ENCODE results near the gene EFCAB6. TPM values are rescaled to one million over a fixed set of nuclear protein-coding genes. Genes with fewer than 3 reads are reported as not detected.

EFCAB6 gene
- total RNA-seq, 4 donors from 2014 or later = 2.0 to 8.4 (median 5.7) TPM

DNA sequence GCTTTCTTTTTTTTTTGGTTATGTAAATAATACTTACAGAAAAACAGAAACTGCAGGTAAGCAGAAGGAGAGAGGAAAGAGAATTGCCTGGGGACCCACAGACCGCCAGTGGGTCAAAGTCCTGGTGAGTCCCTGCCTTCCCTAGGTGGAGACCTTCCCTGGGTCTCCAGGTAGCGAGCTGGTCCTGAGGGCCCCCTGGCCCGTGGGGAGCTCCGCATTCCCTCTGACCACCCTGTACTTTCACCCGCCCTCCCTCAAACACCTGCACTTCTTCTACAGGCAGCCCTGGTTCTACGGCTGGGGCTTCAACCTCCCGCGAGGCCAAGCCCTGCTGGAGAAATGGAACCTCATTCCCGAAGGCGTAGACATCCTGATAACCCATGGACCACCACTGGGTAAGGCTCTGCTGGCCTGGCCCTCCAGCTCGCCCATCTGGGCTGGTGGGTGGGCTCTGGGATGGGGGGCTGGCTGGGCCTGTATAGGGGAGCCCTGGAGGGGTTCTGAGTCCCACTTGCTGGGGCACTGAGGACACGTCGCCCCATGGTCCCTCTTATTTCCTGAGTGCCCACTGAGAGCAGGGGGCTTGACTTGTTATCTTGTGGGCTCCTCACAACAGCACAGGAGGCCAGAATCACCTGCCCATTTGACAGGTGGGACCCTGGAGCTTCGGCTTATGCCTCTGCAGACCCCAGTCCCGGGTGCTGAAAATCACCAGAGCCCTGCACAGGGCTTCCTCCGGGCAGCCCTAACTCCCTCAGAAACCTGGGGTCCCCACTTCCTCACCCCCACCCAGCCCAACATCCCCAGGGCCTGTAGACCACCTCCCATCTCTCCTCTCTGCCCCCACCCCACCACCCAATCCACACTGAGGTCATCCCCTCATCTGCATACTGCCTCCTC is 313.9 kb downstream of the EFCAB6 start:
- H3K27ac ChIP-seq = no peak overlapping the region
- DNase-seq = no peak
- TF ChIP-seq POLR2A (IDR thresholded peaks at IDR 0.05) = no peak
- TF ChIP-seq, protein P1, sequence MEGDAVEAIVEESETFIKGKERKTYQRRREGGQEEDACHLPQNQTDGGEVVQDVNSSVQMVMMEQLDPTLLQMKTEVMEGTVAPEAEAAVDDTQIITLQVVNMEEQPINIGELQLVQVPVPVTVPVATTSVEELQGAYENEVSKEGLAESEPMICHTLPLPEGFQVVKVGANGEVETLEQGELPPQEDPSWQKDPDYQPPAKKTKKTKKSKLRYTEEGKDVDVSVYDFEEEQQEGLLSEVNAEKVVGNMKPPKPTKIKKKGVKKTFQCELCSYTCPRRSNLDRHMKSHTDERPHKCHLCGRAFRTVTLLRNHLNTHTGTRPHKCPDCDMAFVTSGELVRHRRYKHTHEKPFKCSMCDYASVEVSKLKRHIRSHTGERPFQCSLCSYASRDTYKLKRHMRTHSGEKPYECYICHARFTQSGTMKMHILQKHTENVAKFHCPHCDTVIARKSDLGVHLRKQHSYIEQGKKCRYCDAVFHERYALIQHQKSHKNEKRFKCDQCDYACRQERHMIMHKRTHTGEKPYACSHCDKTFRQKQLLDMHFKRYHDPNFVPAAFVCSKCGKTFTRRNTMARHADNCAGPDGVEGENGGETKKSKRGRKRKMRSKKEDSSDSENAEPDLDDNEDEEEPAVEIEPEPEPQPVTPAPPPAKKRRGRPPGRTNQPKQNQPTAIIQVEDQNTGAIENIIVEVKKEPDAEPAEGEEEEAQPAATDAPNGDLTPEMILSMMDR (IDR thresholded peaks at IDR 0.05) = no peak
- H3K4me3 ChIP-seq = no peak overlapping the region
- intact Hi-C loops (cut with DNase I; ENCODE audit: low total_unique reads) = no loop called here
- no peaks in the 10 kb centered on the region for H3K27me3 ChIP-seq
- no peaks in the 10 kb centered on the region for H3K4me1 ChIP-seq
- no peaks in the 10 kb centered on the region for H3K36me3 ChIP-seq
- H3K9me3 ChIP-seq = no peaks in the 10 kb centered on the region

DNA sequence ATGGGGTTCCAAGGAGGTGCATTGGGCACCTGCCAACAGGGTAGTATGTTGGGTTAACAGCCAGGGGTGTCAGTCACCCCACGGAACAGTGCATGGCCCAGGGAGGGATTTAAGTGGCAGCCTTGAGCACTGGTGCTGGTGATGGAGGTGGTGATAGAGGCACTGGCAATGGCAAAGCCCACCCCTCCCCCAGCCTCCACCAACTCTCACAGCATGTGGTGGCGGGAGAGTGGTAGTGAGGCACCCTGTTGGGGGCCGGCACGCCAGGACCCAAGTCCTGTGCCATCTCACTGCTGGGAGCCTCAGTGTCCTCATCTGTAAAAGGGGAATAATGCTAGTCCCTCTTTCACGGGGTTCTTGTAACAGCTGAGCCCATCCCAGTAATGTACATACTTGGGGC is 318.8 kb downstream of the EFCAB6 start:
- Histone ChIP-seq H3K9me3 (no peaks in the 10 kb centered on the region), H3K36me3 (no peaks in the 10 kb centered on the region), H3K27ac (no peak overlapping the region), H3K27me3 (no peaks in the 10 kb centered on the region), H3K4me1 (no peaks in the 10 kb centered on the region), H3K4me3 (no peak overlapping the region)
- no peak for DNase-seq
- no peak for TF ChIP-seq POLR2A (IDR thresholded peaks at IDR 0.05)
- TF ChIP-seq, protein P1 (IDR thresholded peaks at IDR 0.05) = no peak
- intact Hi-C loops (cut with DNase I; ENCODE audit: low total_unique reads) = no loop called here

DNA sequence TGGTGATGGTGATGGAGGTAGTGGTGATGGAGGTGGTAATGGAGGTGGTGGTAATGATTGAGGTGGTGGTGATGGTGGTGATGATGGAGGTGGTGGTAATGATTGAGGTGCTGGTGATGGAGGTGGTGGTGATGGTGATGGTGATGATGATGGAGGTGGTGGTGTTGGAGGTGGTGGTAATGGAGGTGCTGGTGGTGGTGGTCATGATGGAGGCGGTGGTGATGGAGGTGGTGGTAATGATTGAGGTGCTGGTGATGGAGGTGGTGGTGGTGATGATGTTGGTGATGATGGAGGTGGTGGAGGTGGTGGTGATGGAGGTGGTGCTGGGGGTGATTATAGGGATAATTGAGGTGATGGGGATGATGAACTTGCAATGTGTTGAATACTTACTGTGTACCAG is 320.4 kb downstream of the EFCAB6 start:
- DNase-seq = no peak
- Histone ChIP-seq H3K27ac (no peak overlapping the region), H3K36me3 (no peaks in the 10 kb centered on the region), H3K4me1 (no peaks in the 10 kb centered on the region), H3K4me3 (no peak overlapping the region), H3K9me3 (no peaks in the 10 kb centered on the region), H3K27me3 (no peaks in the 10 kb centered on the region)
- intact Hi-C loops (cut with DNase I; ENCODE audit: low total_unique reads) = no loop called here
- TF ChIP-seq, protein P1 (IDR thresholded peaks at IDR 0.05) = no peak

DNA sequence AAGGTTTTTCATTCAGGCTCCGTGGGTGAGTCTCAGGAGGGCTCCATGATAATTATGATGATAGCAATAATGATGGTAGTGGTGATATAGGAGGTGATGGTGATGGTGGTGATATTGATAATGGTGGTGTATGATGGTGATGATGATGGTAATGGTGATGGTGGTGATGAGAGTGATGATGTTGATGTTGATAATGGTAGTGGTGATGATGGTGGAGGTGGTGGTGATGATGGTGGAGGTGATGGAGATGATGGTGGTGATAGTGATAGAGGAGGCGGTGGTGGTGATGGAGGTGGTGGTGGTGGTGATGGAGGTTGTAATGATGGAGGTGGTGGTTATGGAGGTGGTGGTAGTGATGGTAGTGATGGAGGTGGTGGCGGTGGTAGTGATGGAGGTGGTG is 320.9 kb downstream of the EFCAB6 start:
- Histone ChIP-seq H3K27ac (no peak overlapping the region), H3K36me3 (no peaks in the 10 kb centered on the region), H3K9me3 (no peaks in the 10 kb centered on the region), H3K4me3 (no peak overlapping the region), H3K27me3 (no peaks in the 10 kb centered on the region), H3K4me1 (no peaks in the 10 kb centered on the region)
- no peak for DNase-seq
- TF ChIP-seq, protein P1 (IDR thresholded peaks at IDR 0.05) = no peak
- TF ChIP-seq POLR2A (IDR thresholded peaks at IDR 0.05) = no peak
- intact Hi-C loops (cut with DNase I; ENCODE audit: low total_unique reads) = no loop called here

DNA sequence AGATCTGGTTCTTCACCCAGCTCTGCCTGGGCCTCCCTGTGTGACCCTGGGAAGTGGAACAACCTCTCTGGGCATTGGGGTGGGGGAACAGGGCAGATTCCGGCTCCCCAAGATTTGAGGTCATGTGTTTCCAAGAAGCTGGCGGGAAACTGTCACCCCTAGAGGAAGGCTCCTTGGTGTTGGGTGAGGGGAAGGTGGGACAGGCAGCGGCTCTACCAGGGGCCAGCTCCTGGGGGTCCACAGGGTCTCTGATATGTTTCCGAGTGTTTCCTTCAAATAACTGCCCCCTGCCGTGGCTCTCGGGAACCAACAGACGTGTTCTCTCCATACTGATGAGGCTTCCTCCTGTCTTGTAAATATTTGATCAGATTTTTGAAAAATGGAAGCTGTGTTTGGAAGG is 321.8 kb downstream of the EFCAB6 start:
- Histone ChIP-seq H3K36me3 (no peaks in the 10 kb centered on the region), H3K9me3 (no peaks in the 10 kb centered on the region), H3K27ac (no peak overlapping the region), H3K4me3 (no peak overlapping the region), H3K4me1 (no peaks in the 10 kb centered on the region), H3K27me3 (no peaks in the 10 kb centered on the region)
- no peak for DNase-seq
- intact Hi-C loops (cut with DNase I; ENCODE audit: low total_unique reads) = no loop called here
- TF ChIP-seq, protein P1 (IDR thresholded peaks at IDR 0.05) = no peak
- no peak for TF ChIP-seq POLR2A (IDR thresholded peaks at IDR 0.05)
